ENCODE data around the gene KLHDC8B. TPM values are rescaled to one million over a fixed set of nuclear protein-coding genes. Genes with fewer than 3 reads are reported as not detected.

Gene KLHDC8B
- total and polyA plus RNA-seq, 2 of the 4 experiments (the other 2 are of a cell fraction), result 16.3 to 16.5 TPM

DNA sequence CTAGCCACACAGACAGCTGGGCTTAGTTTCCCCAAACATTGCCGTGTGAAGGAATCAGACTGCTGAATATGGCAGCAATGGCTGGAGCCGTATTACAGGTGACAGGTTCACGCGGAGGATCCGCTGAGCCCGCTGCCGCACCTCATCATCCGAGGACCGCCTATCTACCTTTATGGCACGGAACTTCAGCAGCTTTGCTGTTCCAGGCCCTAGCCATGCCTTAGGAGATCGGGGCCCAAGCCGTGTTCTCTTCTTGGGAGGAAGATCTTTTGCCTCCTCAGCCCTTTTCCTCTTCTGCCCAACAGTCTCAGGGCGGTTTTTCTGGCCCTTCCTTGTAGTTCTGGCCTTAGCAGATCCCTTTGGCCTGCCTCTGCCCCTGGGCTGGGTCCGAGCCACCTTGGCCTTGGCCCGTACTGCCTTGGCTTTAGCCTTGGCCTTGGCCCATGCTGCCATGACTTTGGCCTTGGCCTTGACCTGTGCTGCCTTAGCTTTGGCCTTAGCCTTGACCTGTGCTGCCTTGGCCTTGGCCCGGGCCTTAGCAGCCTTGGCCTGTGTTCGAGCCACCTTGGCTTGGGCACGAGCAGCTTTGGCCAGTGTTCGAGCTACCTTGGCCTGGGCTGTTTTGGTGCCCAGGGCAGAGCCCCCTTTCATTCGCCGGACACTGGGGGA, 8.5 kb upstream of the KLHDC8B start:
- CTCF ChIA-PET, result no interaction called here
- Histone ChIP-seq H2AK5ac (ENCODE audit: low read depth, low read length) (no peak overlapping the region), H3K56ac (ENCODE audit: extremely low read depth, insufficient read depth, low read length) (no peak overlapping the region), H3K23ac (ENCODE audit: low read depth, low read length) (no peak overlapping the region), H3K79me1 (ENCODE audit: low read depth in 1 of 2, low read length in 2 of 2) (peaks cover 37 to 64% of the 10 kb centered on the region in 2 experiments), H3K4me2 (ENCODE audit: low read depth, low read length) (no peak overlapping the region), H3K27me3 (ENCODE audit: control insufficient read depth, insufficient read depth, low read length) (no peaks in the 10 kb centered on the region), H4K5ac (ENCODE audit: low read depth, low read length) (no peak overlapping the region), H2BK20ac (ENCODE audit: low read depth, low read length) (no peak overlapping the region), H3K9ac (ENCODE audit: low read depth, low read length) (no peak overlapping the region), H3K36me3 (ENCODE audit: control insufficient read depth, insufficient read depth, low read length) (peaks cover 25% of the 10 kb centered on the region), H3K14ac (replicated peaks; ENCODE audit: low read depth, low read length) (no peak overlapping the region), H3K4me1 (ENCODE audit: control insufficient read depth, insufficient read depth, low read length) (peaks cover 9% of the 10 kb centered on the region), H4K20me1 (ENCODE audit: insufficient read depth, low read length) (peaks cover 8% of the 10 kb centered on the region; the same call in 1 of the 2 replicates), H4K8ac (ENCODE audit: low read depth in 2 of 2, low read length in 2 of 2) (no peak overlapping the region), H3K9me3 (ENCODE audit: control insufficient read depth, insufficient read depth, low read length) (no peaks in the 10 kb centered on the region), H2AFZ (replicated peaks; ENCODE audit: low read length, poor library complexity) (no peak overlapping the region), H3K4ac (ENCODE audit: low read depth, low read length) (no peak overlapping the region), H2AK9ac (replicated peaks; ENCODE audit: low read depth, low read length, poor library complexity) (no peak overlapping the region), H3K18ac (ENCODE audit: low read depth, low read length) (no peak overlapping the region), H2BK120ac (ENCODE audit: low read depth, low read length) (no peak overlapping the region), H3K9me1 (ENCODE audit: insufficient read depth, low read length) (peaks cover 32% of the 10 kb centered on the region), H3K27ac (ENCODE audit: insufficient read depth, low read length) (no peak overlapping the region), H4K91ac (ENCODE audit: insufficient read depth, low read depth, low read length) (no peak overlapping the region), H2BK5ac (ENCODE audit: low read depth, low read length, poor library complexity, severe bottlenecking) (no peak overlapping the region), H3K4me3 (ENCODE audit: insufficient read depth, low read depth, low read length) (no peak overlapping the region), H2BK15ac (ENCODE audit: low read depth, low read length) (no peak overlapping the region)
- BruUV-seq (replicated peaks), result no TSS peak
- ATAC-seq (ENCODE audit: low read depth) (no peak), DNase-seq (no peak)
- POLR2A ChIA-PET (ENCODE audit: unreplicated experiment), result no interaction called here
- in situ Hi-C loops (cut with MboI; ENCODE audit: low sequenced_read_pairs) (loop anchor here (25.0 kb wide), 1 partner anchor 274 kb away; the partner anchor contains the start of gene NICN1), dilution Hi-C loops (cut with HindIII; ENCODE audit: low sequenced_read_pairs, unreplicated experiment) (no loop called here), intact Hi-C loops (cut with micrococcal nuclease) (no loop called here)
- TF ChIP-seq, protein P1, sequence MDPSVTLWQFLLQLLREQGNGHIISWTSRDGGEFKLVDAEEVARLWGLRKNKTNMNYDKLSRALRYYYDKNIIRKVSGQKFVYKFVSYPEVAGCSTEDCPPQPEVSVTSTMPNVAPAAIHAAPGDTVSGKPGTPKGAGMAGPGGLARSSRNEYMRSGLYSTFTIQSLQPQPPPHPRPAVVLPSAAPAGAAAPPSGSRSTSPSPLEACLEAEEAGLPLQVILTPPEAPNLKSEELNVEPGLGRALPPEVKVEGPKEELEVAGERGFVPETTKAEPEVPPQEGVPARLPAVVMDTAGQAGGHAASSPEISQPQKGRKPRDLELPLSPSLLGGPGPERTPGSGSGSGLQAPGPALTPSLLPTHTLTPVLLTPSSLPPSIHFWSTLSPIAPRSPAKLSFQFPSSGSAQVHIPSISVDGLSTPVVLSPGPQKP (IDR thresholded peaks at IDR 0.05; ENCODE audit: borderline replicate concordance, low read depth, low read length), result no peak
- TF ChIP-seq CHD1 (IDR thresholded peaks at IDR 0.05; ENCODE audit: low read depth, low read length) (no peak), MXI1 (IDR thresholded peaks at IDR 0.05; ENCODE audit: borderline replicate concordance, low read depth, low read length) (no peak), MAZ (IDR thresholded peaks at IDR 0.05; ENCODE audit: borderline replicate concordance, low read depth, low read length) (no peak), BHLHE40 (IDR thresholded peaks at IDR 0.05; ENCODE audit: low read depth, low read length) (no peak), MAFK (IDR thresholded peaks at IDR 0.05; ENCODE audit: low read depth, low read length) (no peak), RFX5 (IDR thresholded peaks at IDR 0.05; ENCODE audit: low read depth, low read length) (no peak), CEBPB (IDR thresholded peaks at IDR 0.05; ENCODE audit: low read depth, low read length) (no peak), SMC3 (IDR thresholded peaks at IDR 0.05; ENCODE audit: low read depth, low read length) (no peak), FOS (IDR thresholded peaks at IDR 0.05; ENCODE audit: low read depth, low read length) (no peak), NFE2L2 (IDR thresholded peaks at IDR 0.05; ENCODE audit: low read depth, low read length) (no peak), RCOR1 (IDR thresholded peaks at IDR 0.05; ENCODE audit: insufficient replicate concordance, low read length) (no peak), POLR2A (IDR thresholded peaks at IDR 0.05; ENCODE audit: low read depth, low read length) (no peak), RAD21 (IDR thresholded peaks at IDR 0.05; ENCODE audit: low read length) (no peak)
- TF ChIP-seq, protein P2, sequence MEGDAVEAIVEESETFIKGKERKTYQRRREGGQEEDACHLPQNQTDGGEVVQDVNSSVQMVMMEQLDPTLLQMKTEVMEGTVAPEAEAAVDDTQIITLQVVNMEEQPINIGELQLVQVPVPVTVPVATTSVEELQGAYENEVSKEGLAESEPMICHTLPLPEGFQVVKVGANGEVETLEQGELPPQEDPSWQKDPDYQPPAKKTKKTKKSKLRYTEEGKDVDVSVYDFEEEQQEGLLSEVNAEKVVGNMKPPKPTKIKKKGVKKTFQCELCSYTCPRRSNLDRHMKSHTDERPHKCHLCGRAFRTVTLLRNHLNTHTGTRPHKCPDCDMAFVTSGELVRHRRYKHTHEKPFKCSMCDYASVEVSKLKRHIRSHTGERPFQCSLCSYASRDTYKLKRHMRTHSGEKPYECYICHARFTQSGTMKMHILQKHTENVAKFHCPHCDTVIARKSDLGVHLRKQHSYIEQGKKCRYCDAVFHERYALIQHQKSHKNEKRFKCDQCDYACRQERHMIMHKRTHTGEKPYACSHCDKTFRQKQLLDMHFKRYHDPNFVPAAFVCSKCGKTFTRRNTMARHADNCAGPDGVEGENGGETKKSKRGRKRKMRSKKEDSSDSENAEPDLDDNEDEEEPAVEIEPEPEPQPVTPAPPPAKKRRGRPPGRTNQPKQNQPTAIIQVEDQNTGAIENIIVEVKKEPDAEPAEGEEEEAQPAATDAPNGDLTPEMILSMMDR (conservative IDR thresholded peaks at IDR 0.05; ENCODE audit: low read depth, low read length), result no peak
- TF ChIP-seq, protein P3, sequence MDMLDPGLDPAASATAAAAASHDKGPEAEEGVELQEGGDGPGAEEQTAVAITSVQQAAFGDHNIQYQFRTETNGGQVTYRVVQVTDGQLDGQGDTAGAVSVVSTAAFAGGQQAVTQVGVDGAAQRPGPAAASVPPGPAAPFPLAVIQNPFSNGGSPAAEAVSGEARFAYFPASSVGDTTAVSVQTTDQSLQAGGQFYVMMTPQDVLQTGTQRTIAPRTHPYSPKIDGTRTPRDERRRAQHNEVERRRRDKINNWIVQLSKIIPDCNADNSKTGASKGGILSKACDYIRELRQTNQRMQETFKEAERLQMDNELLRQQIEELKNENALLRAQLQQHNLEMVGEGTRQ (IDR thresholded peaks at IDR 0.05; ENCODE audit: low read depth, low read length), result no peak
- WGBS, 2 experiments (ENCODE audit: extremely low coverage in 2 of 2, insufficient read length in 1 of 2), result 99% methylated on average over 18 of the region's 21 CpGs; no CpG with 5 or more reads in 1 of the 2 experiments
